NCI-H345 (cell line): ENCODE results near the gene ASB9.
"Not testable (repeated sequence)": the region's sequence is repeated elsewhere in the genome, so short reads cannot be mapped to it uniquely, and the experiment has no call there.

ENCODE experiments used
- DNase-seq: peaks from one replicate; lab custom pipeline; 2025; lab: John Stamatoyannopoulos, UW

ASB9 gene, protein sequence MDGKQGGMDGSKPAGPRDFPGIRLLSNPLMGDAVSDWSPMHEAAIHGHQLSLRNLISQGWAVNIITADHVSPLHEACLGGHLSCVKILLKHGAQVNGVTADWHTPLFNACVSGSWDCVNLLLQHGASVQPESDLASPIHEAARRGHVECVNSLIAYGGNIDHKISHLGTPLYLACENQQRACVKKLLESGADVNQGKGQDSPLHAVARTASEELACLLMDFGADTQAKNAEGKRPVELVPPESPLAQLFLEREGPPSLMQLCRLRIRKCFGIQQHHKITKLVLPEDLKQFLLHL

DNA sequence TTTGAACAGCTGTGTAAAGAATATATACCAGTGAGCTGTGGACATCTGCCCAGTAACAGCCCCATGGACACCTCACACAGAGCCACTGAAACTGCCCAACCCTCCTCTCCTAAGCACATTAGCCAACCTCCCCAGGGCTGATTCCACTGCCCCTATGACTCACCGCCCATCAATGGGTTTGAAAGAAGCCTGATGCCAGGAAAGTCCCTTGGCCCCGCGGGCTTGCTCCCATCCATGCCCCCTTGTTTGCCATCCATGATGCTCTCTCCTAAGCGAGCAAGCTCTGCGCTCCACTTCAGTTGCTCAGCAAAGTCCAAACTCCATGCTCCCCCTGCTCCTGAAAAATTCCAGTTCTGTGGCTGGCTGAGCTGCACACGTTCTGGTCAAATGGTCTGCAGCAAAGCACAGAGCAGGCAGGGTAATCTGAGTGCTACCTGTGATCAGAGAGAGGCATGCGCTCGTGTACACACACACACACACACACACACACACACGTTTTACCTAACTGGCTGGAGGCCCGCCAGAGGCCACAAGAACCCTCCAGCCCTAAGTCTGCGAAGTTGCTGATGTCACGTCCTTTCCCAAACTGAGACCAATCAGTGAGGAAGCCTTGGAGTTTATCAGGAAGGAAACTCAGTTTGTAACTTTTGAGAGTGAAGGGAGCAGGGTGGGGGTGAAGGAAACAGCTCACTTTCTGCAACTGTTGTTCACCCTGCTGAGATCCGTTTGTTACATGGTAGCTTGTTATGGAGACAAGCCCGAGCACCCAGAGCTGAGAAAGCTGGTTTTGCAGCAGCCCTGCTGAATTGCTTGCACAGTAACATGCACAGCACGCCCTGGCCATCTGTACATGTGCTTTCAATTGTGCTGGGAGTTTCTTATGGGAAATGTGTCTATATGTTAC is at the start of gene ASB9:
Gene ASB9 (minus strand): TSS at position 466 of the 904 bp plus-strand sequence. CDS start 209 bp downstream, at position 257.
- no peak for DNase-seq

DNA sequence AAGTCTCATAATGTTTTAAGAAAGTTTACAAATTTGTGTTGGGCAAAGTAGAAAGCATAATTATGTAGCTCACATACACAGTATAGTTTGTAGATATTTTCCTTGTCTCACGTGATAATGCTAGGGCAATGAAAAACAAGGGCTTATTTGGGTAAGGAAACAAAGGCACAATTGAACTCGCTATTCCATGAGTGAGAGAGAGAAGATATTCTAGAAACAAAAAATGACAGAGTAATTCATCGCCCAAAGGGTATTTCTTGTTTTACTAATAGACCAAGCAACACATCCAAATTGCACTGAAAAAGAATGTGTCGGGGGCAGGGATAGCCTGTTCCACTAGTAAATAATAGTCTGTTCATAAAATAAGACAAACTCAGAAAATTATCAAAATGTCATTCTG is 49.2 kb upstream of the ASB9 start:
- DNase-seq, result no peak

DNA sequence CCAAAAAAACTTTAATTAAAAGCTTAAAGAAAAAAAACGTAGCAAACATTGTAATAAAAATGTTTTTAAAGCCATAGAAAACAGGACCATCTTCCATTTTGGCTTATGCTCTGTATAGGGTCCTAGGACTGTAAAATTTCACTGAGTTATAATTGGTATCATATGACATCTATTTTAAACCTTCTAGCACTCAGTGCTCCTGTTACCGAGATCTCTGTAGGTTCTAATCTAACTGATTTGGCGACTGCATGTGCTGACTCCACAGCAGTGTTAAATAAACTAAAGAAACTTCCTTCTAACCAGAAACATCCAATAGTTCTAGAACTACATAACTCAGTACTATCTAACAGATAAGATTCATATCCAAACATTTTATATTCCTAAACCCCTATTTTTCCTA is 45.6 kb upstream of the ASB9 start, which contains the start of gene ASB11:
Gene ASB11 (minus strand): TSS at position 132 of the 400 bp plus-strand sequence. CDS start 35 bp downstream, at position 97.
- DNase-seq, result no peak

DNA sequence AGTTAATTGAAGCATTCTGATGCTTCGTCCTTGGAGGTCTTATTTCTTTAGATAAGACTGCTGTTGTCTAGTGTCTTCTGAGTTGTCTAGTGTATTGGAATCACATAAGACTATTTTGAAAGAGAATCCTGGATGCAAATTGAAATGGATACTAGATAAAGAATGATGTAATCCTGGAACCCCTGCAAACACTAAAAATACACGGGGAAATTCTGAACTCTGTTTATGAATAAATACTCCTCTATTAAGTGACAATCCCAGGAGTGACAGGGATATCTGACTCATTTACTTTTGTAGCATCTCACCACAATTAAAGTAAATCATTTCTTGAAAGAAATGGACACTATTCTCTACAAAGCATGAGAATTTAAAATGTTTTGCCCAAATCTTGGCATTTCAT is 44.6 kb upstream of the ASB9 start:
- no peak for DNase-seq

DNA sequence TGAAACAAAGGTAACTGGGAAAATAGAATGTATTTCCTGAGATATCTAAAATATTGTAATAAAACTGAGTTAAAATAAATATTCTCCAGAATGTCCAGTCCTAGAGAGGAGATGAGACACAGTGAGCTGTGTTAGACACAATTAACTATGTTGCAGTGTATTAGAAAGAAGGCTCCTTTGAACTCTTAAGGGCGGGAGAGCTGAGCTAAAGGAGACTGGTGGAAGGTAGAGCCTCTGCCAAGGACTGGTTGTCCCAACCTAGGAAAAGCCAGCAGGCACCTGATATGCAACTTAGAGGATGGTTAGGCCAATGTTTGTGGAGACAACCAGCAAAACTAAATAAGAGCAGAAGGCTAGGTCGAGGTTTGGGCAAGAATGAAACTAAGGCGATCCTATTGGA is 41.2 kb upstream of the ASB9 start:
- DNase-seq, result no peak

DNA sequence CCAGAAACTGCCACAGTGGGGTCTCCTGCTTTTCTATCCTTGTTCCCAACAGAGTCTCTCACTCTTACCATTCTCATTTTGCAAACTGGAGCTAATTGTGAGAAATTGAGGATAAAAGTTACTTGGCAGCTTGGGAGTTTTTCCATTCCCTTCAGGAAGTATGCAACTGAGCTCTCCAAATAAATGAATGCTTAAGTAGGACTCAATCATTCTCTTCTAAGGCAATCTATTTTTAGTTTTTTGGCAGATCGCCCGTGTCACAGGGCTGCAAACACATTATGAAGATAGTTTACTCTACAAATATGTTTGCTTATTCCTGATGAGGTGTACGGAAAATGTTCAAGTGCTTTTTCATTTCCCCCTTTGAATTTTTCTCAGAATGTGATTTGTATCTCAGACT is 40.2 kb upstream of the ASB9 start:
- DNase-seq, result peak; percentile 84

DNA sequence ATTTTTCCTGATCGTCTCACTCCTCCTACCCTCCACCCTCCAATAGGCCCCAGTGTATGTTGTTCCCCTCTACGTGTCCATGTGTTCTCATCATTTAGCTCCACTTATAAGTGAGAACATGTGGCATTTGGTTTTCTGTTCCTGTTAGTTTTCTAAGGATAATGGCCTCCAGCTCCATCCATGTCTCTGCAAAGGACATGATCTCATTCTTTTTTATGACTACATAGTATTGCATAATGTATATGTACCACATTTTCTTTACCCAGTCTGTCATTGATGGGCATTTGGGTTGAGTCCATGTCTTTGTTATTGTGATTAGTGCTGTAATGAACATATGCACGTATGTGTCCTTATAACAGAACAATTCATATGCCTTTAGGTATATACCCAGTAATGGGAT is 36.0 kb upstream of the ASB9 start:
- DNase-seq, result not testable (repeated sequence)

DNA sequence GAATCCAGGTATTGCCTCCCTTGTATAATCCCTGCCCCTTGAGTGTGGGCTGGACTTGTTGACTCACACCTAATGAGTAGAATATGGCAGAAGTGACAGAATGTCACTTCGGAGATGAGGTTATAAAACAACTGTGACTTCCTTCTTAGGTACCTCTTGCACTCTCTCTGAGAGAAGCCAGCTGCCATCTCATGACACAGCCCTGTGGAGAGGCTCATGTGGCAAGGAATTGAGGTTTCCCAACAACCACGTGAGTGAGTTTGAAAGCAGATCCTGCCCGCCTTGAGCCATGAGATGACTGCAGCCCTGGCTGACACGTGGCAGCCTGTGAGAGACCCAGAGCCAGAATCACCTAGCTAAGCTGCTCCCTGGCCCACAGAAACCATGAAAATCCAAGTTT is 32.0 kb upstream of the ASB9 start:
- no peak for DNase-seq

DNA sequence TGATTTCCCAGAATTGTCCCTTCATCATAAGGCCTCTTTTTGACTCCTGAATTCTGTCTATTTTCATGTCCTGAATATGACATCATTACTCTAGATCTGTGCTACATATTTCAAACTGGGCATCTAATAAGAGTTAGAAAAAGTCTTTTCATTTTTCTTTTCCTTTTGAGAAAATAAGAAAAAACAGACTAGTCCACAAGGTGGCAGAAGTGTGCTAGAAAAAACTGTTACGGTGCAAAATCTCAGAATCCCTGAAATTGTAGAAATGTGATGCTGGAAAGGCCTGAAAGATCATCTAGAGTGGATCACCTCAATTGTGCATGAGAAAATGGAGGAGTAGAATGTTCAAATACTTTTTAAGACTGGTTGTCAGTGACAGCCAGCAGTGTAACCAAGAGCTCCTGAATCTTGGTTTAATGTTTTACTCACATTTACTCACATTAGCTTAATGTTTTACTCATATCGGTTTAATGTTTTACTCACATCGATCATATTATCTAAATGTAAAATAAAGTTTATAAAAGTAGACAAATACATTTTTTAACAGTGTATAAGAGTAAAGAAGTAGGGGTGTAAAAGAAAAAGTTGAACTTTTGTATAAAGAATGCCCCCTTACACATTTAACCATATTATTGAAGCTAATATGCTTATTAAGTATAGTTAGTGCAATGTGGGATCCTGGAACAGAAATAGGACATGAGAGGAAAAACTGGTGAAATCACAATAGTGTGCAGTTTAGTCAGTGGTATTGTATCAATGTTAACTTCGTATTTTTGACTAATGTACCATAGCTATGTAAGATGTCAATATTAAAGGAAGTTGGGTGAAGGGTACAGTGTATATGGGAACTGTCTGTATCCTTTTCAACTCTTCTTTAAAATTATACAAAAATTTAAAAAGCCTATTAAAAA is 30.3 kb upstream of the ASB9 start:
- no peak for DNase-seq

DNA sequence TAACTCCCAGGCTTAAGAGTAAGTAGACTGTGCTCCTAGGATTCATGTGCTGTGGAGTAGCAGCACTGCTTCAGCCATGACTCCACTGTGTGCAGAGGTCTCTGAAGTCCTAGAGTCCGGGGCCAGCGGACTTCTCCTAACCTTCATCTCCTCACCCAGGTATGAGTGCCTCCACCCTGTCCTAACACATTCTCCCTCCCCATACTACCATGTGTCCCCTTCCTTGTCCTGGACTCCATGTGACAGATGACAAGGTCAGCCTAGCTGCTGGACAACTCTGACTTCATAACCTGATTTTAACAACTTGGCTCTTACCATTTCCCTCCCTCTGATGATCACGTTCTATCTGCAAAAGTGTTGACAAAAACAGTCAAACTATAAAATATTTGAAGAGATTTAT is 28.9 kb upstream of the ASB9 start:
- DNase-seq, result no peak

DNA sequence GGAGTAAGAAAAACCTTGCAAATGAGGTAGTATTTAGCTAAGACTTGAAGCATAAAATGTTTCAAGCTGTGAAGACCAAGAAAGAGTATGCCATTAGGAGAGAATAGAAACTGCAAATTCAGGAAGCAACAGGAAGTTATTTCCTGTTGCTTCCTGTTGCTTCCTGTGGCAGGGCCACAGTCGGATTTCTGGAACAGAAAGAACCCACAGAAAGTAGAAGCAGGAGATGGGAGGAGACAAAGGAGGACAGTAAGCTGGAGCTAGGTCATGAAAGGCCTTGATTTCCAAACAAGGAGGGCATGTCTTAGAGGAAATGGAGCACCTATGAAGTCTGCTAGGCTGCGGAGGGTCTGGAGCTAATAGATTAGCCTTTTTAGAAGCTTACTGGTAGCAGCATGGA is 28.3 kb upstream of the ASB9 start:
- no peak for DNase-seq

DNA sequence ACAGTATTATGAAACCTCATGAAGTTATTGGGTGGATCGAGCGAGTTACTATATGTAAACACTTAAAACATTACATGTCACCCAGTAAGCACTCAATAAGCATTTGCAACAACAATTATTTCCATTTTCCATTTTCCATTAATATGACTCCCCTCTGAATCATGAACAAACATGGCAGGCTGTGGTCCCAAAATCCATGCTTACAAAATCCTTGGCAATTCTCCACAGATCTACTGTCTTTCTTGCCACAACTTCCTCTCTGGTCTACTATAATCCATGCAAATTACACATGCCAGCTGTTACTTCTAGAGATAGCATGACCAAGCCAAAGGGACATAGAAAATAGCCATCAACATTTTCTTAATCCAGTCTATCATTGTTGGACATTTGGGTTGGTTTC is 23.6 kb upstream of the ASB9 start:
- DNase-seq, result no peak

DNA sequence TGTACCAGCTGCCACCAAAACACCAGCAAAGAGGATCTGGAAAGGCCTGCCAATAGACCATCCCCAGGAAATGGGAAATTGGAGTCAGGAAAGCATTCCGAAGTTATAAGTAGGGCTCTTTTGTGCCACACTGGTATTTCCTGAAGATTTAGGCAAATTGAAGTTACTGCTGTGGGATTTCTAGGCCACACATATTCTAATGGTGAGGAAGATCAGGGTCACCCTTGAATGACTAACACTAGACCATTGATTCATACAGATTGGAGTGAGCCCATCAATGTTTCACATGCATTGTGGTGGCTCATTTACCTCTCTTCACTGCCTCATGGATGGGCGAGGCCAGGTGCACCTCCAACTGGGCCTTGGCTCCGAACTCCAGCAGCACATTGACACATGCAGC is 23.0 kb upstream of the ASB9 start:
- no peak for DNase-seq

DNA sequence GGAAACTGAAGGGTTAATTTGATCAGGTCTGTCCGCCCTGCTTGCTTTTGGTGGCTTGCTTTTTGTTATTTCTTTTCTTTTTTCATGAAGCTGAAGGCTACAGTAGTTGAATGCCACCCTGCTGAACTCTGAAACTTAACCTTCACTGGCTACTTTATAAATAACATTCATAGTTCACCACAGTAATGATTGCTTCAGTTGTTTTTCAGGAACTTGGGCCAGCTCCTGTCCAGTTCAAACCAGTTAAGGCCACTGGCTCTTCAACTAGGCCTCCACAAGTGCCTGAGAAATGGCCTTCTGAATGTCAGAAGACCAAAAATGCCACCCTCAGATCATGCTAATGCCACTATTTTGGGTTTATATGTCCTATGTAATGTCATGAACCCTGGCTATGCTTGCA is 7.7 kb upstream of the ASB9 start:
- no peak for DNase-seq

DNA sequence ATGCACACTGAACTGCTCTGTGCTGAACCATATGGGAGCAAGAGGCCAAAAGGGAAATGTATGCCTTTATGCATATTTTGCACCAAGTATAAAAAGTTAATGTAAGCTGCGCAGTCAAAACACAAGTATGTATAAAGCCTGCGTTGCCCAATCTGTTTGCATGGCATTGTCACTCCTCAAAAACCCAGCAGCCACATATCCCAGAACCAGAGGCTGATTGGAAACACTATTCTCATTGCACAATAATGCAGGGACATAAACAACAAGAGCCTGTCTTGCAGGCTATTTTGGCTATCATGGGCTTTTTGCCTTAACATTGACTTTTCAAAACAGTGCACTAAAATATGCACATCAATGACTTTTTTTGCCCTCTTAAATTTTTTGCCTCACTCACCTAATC is 5.1 kb upstream of the ASB9 start:
- DNase-seq, result no peak

DNA sequence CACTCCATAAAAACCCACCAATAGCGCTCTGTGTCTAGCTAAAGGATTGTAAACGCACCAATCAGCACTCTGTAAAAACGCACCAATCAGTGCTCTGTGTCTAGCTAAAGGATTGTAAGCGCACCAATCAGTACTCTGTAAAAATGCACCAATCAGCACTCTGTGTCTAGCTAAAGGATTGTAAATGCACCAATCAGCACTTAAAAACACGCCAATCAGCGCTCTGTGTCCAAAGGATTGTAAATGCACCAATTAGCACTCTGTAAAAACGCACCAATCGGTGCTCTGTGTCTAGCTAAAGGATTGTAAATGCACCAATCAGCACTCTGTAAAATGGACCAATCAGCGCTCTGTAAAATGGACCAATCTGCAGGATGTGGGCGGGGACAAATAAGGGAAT is 3.4 kb upstream of the ASB9 start:
- not testable (repeated sequence) for DNase-seq

DNA sequence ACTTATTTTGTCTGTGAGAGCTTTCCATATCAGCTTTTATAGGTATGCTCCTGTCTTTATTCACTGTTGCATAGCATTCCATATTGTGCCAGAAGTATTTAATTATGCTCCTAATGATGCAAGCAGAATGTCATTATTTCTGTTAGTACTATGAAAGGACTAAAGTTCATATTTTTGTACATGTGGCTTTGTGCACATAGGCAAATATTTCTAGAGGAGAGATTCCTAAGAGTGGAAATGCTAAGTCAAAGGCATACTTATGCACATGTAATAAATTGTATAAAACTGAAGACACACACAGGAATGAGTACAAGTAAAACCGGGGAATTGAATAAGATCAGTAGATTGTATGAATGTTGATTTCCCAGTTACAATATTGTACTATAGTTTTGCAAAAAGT is 1.9 kb upstream of the ASB9 start:
- DNase-seq, result no peak

DNA sequence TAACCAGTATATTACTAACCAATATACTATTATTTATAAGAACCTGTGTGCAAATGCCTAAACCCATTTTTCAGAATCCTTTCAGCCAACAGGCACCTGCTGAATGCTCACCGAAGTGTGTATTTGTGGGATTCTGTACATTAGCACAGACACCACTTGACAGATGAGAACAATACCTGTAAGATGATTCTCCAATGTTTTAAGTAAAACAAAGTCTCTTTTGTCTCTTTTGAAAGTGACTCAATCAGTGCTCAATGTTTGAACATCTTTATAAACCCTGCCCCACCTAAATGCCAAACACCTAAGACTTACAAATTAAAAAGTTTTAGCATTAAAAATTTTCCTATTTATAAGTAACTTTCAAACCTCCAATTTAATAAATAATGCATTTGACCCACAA is 763 bp downstream of the ASB9 start:
- peak; percentile 4 for DNase-seq

DNA sequence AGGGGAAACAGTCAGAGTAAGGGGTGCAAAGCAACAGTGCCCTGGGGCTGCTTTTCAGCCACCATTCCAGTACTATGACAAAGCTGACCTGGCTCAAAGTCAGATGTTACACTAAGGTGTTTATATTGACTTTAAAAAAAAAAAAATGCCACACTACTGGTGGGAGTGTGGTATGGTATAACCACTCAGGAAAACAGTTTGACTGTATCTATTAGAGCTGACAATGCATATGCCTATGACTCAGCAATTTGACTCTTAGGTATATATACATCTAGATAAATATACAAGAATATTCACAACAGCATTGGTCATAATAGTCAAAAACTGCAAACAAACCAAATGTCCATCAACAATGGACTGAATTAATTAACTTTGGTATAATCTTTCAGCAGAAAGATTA is 15.0 kb downstream of the ASB9 start:
- DNase-seq, result no peak

DNA sequence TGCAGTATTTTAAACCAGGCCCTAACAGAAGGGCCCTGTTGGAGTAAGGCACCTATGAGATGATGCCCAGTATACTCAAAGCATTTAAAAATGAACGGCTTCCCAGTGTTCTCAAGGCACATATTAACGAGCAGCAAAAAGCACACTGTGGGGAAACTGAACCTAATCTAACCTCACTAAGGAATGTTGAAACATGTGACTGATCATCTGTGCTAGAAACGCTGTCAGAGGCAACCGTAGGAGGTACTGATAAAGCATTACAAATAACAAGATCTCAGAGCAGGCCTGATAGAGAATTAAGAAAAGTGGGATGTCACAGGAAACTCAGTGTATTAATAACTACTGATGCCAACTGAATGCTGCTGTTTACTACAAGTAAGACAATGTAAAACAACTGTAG is 24.0 kb downstream of the ASB9 start:
- DNase-seq, result no peak

DNA sequence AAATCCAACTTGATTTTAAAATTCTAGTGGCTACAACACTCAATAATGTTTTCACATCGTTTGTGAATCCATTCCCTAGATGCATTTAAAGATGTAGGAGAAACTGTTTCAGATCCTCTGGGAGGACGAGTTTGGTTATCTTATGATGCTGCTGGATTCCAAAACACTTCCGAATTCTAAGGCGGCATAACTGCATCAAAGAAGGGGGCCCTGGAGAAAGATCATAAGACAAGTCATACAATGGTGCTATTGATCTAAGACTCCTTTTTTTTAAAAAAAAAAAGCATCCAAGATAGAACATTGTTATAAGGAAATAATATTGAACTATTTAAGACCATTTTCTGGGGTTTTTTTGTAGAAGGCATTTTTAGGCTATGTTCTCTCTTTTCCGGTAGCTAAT is 25.5 kb downstream of the ASB9 start:
- DNase-seq, result no peak

DNA sequence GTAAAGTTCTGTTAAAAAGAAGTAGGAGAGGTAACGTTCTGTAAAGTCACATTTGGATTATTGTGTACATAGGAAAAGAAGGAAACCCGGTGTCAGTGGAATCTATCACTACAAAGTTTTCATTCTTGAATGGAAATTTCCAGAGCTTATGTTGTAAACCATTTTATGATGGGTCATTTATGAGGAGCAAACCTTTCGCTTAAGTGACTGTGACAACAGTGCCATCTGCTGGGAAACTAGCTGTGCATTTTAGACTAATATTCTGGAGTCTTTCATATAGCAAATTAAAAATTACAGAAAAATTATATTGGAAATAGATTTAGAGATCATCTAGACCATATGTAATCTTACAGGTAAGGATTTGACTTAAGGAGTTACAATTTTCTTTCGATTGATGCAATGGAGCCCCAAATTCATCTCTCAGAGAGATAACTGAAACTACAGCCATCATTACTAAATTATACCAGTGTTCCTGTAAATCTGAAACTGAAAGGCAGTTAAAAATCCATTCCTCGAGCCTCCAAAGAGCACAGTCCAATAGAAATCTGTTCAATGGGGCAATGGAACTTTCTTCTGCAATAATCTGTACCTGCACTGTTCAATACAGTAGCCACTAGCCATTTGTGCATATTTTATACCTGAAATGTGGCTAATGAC is 26.9 kb downstream of the ASB9 start:
- DNase-seq, result peak; percentile 51
